ENCODE data around the gene RFX1.

GRCh38 chr19:13965377-13965896, 40.7 kb downstream of the RFX1 start:
- TF ChIP-seq CTCF (IDR thresholded peaks at IDR 0.05; ENCODE audit: low read depth, low read length, missing input control): no peak
- no peak for TF ChIP-seq ATF3 (IDR thresholded peaks at IDR 0.05)
- no peak for TF ChIP-seq RAD21 (IDR thresholded peaks at IDR 0.05)
- TF ChIP-seq YY1 (IDR thresholded peaks at IDR 0.05): no peak
- no peak for TF ChIP-seq GABPA (IDR thresholded peaks at IDR 0.05 in 1 of 2, conservative IDR thresholded peaks at IDR 0.05 in 1 of 2)
- no peak for TF ChIP-seq JUND (IDR thresholded peaks at IDR 0.05)
- no peak for TF ChIP-seq TAF1 (conservative IDR thresholded peaks at IDR 0.05)

Measured in liver (tissue), 3 donors.